AG04450 (cell line): ENCODE measurements around the gene NPY5R. TPM values are rescaled to one million over a fixed set of nuclear protein-coding genes. Genes with fewer than 3 reads are reported as not detected.

ENCODE experiments used
- CTCF ChIA-PET: fragments of 300-600, 350-600 bp; formaldehyde crosslinking; extraction: SDS; loops from one replicate; lab custom pipeline; 2022; ENCODE audit warnings: antibody characterized with exemption, inconsistent platforms; lab: Charles Lee
- POLR2A ChIA-PET: fragments of 350-600 bp; formaldehyde crosslinking; extraction: SDS; loops from one replicate; lab custom pipeline; 2021; ENCODE audit warnings: antibody characterized with exemption, inconsistent platforms; lab: Yijun Ruan, JAX
- DNase-seq: peaks from one replicate; pipeline ENCODE4 v3.0.0-alpha.2; 2011; ENCODE audit warnings: low read depth, low spot score
- H3K27ac ChIP-seq: one replicate; pipeline ENCODE4 v1.5.1; 2012; ENCODE audit warnings: low read depth, low read length, control low read depth
- H3K27me3 ChIP-seq: one replicate; pipeline ENCODE4 v1.6.0; 2012; ENCODE audit warnings: low read length; ENCODE audit not compliant: control insufficient read depth, insufficient read depth
- H3K4me3 ChIP-seq: 2 replicates; pipeline ENCODE4 v1.5.1; 2011; ENCODE audit warnings: mild to moderate bottlenecking, low read depth, low read length, control low read depth
- H3K9me3 ChIP-seq: 2 replicates; pipeline ENCODE4 v1.5.1; 2012; ENCODE audit warnings: low read length; ENCODE audit not compliant: control insufficient read depth, insufficient read depth
- CTCF ChIP-seq: IDR thresholded peaks from 2 replicates; pipeline ENCODE4 v1.5.1; 2011; ENCODE audit warnings: low read depth, low read length, control low read depth, inconsistent platforms
- polyA plus RNA-seq: library from polyadenylated mRNA; depleted of rRNA; stranded (reverse); fragments of >200 nt; gene quantifications from 2 replicates; pipeline ENCODE4 v1.2.3, GENCODE V29; 2011; rRNA removed

NPY5R gene
- polyA plus RNA-seq, 1 experiment, result not detected

GRCh38 chr4:163393471-163393870 lies 49.8 kb downstream of the NPY5R start:
- TF ChIP-seq CTCF, result no peak
- no peak overlapping the region for H3K4me3 ChIP-seq
- POLR2A ChIA-PET, result no interaction called here
- H3K27me3 ChIP-seq, result no peaks in the 10 kb centered on the region
- no peak overlapping the region for H3K27ac ChIP-seq
- CTCF ChIA-PET, result no interaction called here
- no peaks in the 10 kb centered on the region for H3K9me3 ChIP-seq
- no peak for DNase-seq

- TF ChIP-seq CTCF, result no peak
- Histone ChIP-seq H3K4me3 (no peak overlapping the region), H3K27me3 (no peaks in the 10 kb centered on the region), H3K9me3 (no peaks in the 10 kb centered on the region), H3K27ac (no peak overlapping the region)
- DNase-seq, result no peak
- CTCF ChIA-PET, result no interaction called here
- POLR2A ChIA-PET, result no interaction called here
Observed at GRCh38 chr4:163395055-163395454, 51.4 kb downstream of the NPY5R start.

- no peaks in the 10 kb centered on the region for H3K27me3 ChIP-seq
- POLR2A ChIA-PET, result no interaction called here
- CTCF ChIA-PET, result no interaction called here
- H3K9me3 ChIP-seq, result no peaks in the 10 kb centered on the region
- no peak overlapping the region for H3K27ac ChIP-seq
- TF ChIP-seq CTCF, result no peak
- H3K4me3 ChIP-seq, result peak overlapping the region; percentile 11; the same call in 1 of the 2 replicates
- DNase-seq, result no peak
Observed at GRCh38 chr4:163395758-163396157, 52.1 kb downstream of the NPY5R start.

- Histone ChIP-seq H3K27ac (no peak overlapping the region), H3K4me3 (no peak overlapping the region), H3K27me3 (no peaks in the 10 kb centered on the region), H3K9me3 (no peaks in the 10 kb centered on the region)
- ChIA-PET POLR2A (no interaction called here), CTCF (no interaction called here)
- no peak for DNase-seq
- no peak for TF ChIP-seq CTCF
Observed at GRCh38 chr4:163398238-163398637, 54.5 kb downstream of the NPY5R start.

GRCh38 chr4:163400911-163401310 lies 57.2 kb downstream of the NPY5R start:
- Histone ChIP-seq H3K9me3 (no peaks in the 10 kb centered on the region), H3K27me3 (no peaks in the 10 kb centered on the region), H3K4me3 (no peak overlapping the region), H3K27ac (no peak overlapping the region)
- POLR2A ChIA-PET, result no interaction called here
- DNase-seq, result no peak
- CTCF ChIA-PET, result no interaction called here
- no peak for TF ChIP-seq CTCF

Other genes starting within 250 kb of the NPY5R start
- gene NAF1, start 177.0 kb upstream of the NPY5R start, polyA plus RNA-seq, result 8.0 and 10.7 TPM in 2 replicates
- not detected in 2 replicates for gene NPY1R, start 11.3 kb upstream of the NPY5R start, polyA plus RNA-seq
- gene TKTL2, start 129.9 kb downstream of the NPY5R start, polyA plus RNA-seq, result not detected in 2 replicates
- gene TMA16, start 150.8 kb downstream of the NPY5R start, polyA plus RNA-seq, result 15.3 and 21.1 TPM in 2 replicates